HepG2 (cell line): ENCODE data around the gene WDFY1. TPM values are rescaled to one million over a fixed set of nuclear protein-coding genes. Genes with fewer than 3 reads are reported as not detected.
A peak's percentile ranks its signal among the peaks of the same experiment; 100 is the strongest.

Experiments used
- ATAD3A ChIP-seq: sonication (generic); formaldehyde crosslinking; IDR thresholded peaks from 2 replicates; pipeline ENCODE4 v1.4.0; 2020; ENCODE audit warnings: missing genetic modification reagents
- DNMT1 ChIP-seq: sonication (generic); formaldehyde crosslinking; IDR thresholded peaks from 2 replicates; pipeline ENCODE4 v1.5.1; 2020; ENCODE audit warnings: mild to moderate bottlenecking, missing genetic modification reagents
- ETV5 ChIP-seq: IDR thresholded peaks from 2 replicates; pipeline ENCODE4 v1.6.1; 2018; ENCODE audit warnings: missing biosample characterization, missing genetic modification reagents, inconsistent platforms, borderline replicate concordance
- HNF1A ChIP-seq, 2 experiments: sonication (generic) in 1 of 2; formaldehyde crosslinking in 1 of 2; IDR thresholded peaks; 2 replicates each; pipeline versions ENCODE4 v1.4.0 to v1.6.1; 2016 to 2020; ENCODE audit warnings: borderline replicate concordance in 1 of 2, low read depth in 1 of 2, mild to moderate bottlenecking in 1 of 2, missing genetic modification reagents in 1 of 2
- IKZF5 ChIP-seq: IDR thresholded peaks from 2 replicates; pipeline ENCODE4 v1.6.1; 2018; ENCODE audit warnings: missing genetic modification reagents, mild to moderate bottlenecking, missing compliant biosample characterization
- JARID2 ChIP-seq: sonication (generic); formaldehyde crosslinking; IDR thresholded peaks from 2 replicates; pipeline ENCODE4 v1.8.1; 2023; ENCODE audit warnings: missing genetic modification reagents, inconsistent platforms; ENCODE audit not compliant: insufficient replicate concordance
- KDM2A ChIP-seq: sonication (generic); formaldehyde crosslinking; IDR thresholded peaks from 2 replicates; pipeline ENCODE4 v1.4.0; 2020; ENCODE audit warnings: low read depth, missing genetic modification reagents, borderline replicate concordance
- MNT ChIP-seq: fragments of 450-650 bp; IDR thresholded peaks from 2 replicates; pipeline ENCODE4 v1.6.1; 2016
- MTA1 ChIP-seq: sonication (generic); formaldehyde crosslinking; IDR thresholded peaks from 2 replicates; pipeline ENCODE4 v1.4.0; 2020; ENCODE audit warnings: missing genetic modification reagents, mild to moderate bottlenecking, borderline replicate concordance
- NONO ChIP-seq, 2 experiments: fragments of 450-650 bp in 1 of 2; sonication (generic) in 1 of 2; formaldehyde crosslinking in 1 of 2; IDR thresholded peaks in 1 of 2; conservative IDR thresholded peaks in 1 of 2; 2 replicates each; pipeline versions ENCODE4 v1.6.1 to v1.8.0; 2017 to 2022; ENCODE audit warnings: mild to moderate bottlenecking in 1 of 2, missing genetic modification reagents in 1 of 2, moderate library complexity in 1 of 2
- PRMT3 ChIP-seq: sonication (generic); formaldehyde crosslinking; IDR thresholded peaks from 2 replicates; pipeline ENCODE4 v1.8.1; 2022; ENCODE audit warnings: low read depth, mild to moderate bottlenecking, moderate library complexity, missing genetic modification reagents, borderline replicate concordance
- SNRNP70 ChIP-seq: fragments of 200-400 bp; formaldehyde crosslinking; IDR thresholded peaks from 2 replicates; pipeline ENCODE4 v1.6.1; 2017; ENCODE audit warnings: mild to moderate bottlenecking, low read depth, low read length, moderate library complexity
- ZBTB21 ChIP-seq: sonication (generic); formaldehyde crosslinking; IDR thresholded peaks from 2 replicates; pipeline ENCODE4 v1.4.0; 2020; ENCODE audit warnings: missing genetic modification reagents
- ZNF296 ChIP-seq: sonication (generic); formaldehyde crosslinking; conservative IDR thresholded peaks from 2 replicates; pipeline ENCODE4 v1.5.0; 2020; ENCODE audit warnings: mild to moderate bottlenecking, missing genetic modification reagents
- polyA plus RNA-seq, 8 experiments: library from polyadenylated mRNA; depleted of rRNA in 3 of 8; stranded (reverse) in 7 of 8; unstranded in 1 of 8; fragments of >200 nt; fragmentation: Illumina TruSeq in 4 of 8; extraction: Trizol in 4 of 8; gene quantifications; 2 replicates each; pipeline versions ENCODE4 v1.2.1 to v1.2.3, GENCODE V29; 2011 to 2016; ENCODE audit warnings: low read depth in 4 of 8, missing spikeins in 1 of 8, mixed read lengths in 1 of 8; ENCODE audit not compliant: insufficient read depth in 1 of 8
- total RNA-seq, 5 experiments: library from RNA; depleted of rRNA; stranded (reverse); fragments of >200 nt; fragmentation: Illumina TruSeq; extraction: Trizol; gene quantifications; 2 replicates each; pipeline ENCODE4 v1.2.3, GENCODE V29; 2016; ENCODE audit warnings: low read depth in 1 of 5
- TF ChIP-seq, protein P1 (sequence below): sonication (generic); formaldehyde crosslinking; IDR thresholded peaks from 2 replicates; pipeline ENCODE4 v1.8.1; 2023; ENCODE audit warnings: mild to moderate bottlenecking, missing genetic modification reagents

Gene WDFY1
- total and polyA plus RNA-seq, 2 of the 13 experiments (the other 11 are each of a cell fraction or from before 2014, with no cell fraction given), result 77.0 to 78.4 TPM

GRCh38 chr2:223908304-223908998 is 36.7 kb downstream of the WDFY1 start (continued):
- TF ChIP-seq MNT (no peak), NONO (IDR thresholded peaks at IDR 0.05) (no peak), NONO (CRISPR knock-in tag; conservative IDR thresholded peaks at IDR 0.05) (peak; percentile 95), ZNF296 (CRISPR knock-in tag) (no peak), IKZF5 (CRISPR knock-in tag) (peak; percentile 94), KDM2A (CRISPR knock-in tag) (peak; percentile 72), DNMT1 (CRISPR knock-in tag) (no peak), ATAD3A (CRISPR knock-in tag) (no peak), PRMT3 (CRISPR knock-in tag) (peak; percentile 64; the same call in 1 of the 2 replicates), JARID2 (CRISPR knock-in tag) (no peak), HNF1A (IDR thresholded peaks at IDR 0.05; ENCODE audit: low read depth) (peak; percentile 35), HNF1A (CRISPR knock-in tag; IDR thresholded peaks at IDR 0.05; ENCODE audit: borderline replicate concordance) (peak; percentile 87; the same call in 1 of the 2 replicates), ZBTB21 (CRISPR knock-in tag) (peak; percentile 50; the same call in 1 of the 2 replicates), SNRNP70 (no peak), MTA1 (CRISPR knock-in tag) (peak; percentile 93), ETV5 (peak; percentile 85; the same call in 1 of the 2 replicates)
- TF ChIP-seq, protein P1, sequence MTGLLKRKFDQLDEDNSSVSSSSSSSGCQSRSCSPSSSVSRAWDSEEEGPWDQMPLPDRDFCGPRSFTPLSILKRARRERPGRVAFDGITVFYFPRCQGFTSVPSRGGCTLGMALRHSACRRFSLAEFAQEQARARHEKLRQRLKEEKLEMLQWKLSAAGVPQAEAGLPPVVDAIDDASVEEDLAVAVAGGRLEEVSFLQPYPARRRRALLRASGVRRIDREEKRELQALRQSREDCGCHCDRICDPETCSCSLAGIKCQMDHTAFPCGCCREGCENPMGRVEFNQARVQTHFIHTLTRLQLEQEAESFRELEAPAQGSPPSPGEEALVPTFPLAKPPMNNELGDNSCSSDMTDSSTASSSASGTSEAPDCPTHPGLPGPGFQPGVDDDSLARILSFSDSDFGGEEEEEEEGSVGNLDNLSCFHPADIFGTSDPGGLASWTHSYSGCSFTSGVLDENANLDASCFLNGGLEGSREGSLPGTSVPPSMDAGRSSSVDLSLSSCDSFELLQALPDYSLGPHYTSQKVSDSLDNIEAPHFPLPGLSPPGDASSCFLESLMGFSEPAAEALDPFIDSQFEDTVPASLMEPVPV (CRISPR knock-in tag), result no peak
